Subcutaneous adipose tissue (tissue), 4 donors: ENCODE data around the gene IMPDH1. TPM values are rescaled to one million over a fixed set of nuclear protein-coding genes. Genes with fewer than 3 reads are reported as not detected.

ENCODE experiments used
- CTCF ChIP-seq: fragments of 450-650 bp; IDR thresholded peaks from one replicate; pipeline ENCODE4 v1.5.1; 2016; ENCODE audit warnings: low read depth, mild to moderate bottlenecking, control low read depth, antibody characterized with exemption, moderate library complexity
- total RNA-seq, 4 donors: library from RNA; depleted of rRNA; stranded (reverse); fragments of >200 nt; gene quantifications; one replicate each; pipeline ENCODE4 v1.1.0, GENCODE V29; 2016

The IMPDH1 gene
- total RNA-seq, 4 donors from 2014 or later: 67.6 to 94.2 (median 71.7) TPM

GRCh38 chr7:128395748-128396147 lies 14.0 kb downstream of the IMPDH1 start:
- TF ChIP-seq CTCF: no peak

GRCh38 chr7:128394904-128395496 lies 14.8 kb downstream of the IMPDH1 start:
- TF ChIP-seq CTCF: no peak

GRCh38 chr7:128393526-128394330 lies 16.1 kb downstream of the IMPDH1 start:
- TF ChIP-seq CTCF: no peak

- TF ChIP-seq CTCF: no peak
Observed at GRCh38 chr7:128392446-128393327, 17.1 kb downstream of the IMPDH1 start.

GRCh38 chr7:128391805-128392204 lies 18.0 kb downstream of the IMPDH1 start:
- no peak for TF ChIP-seq CTCF

- no peak for TF ChIP-seq CTCF
Observed at GRCh38 chr7:128390871-128391565, 18.8 kb downstream of the IMPDH1 start.
